HG03039 (cell line): Measurements from ENCODE around the gene ELP6.
A peak's percentile ranks its signal among the peaks of the same experiment; 100 is the strongest.

ENCODE experiments used
- ATAC-seq: cut with Tn5 transposase; IDR thresholded peaks from one replicate; pipeline ENCODE4 v1.9.1; 2021; ENCODE audit warnings: mild to moderate bottlenecking, moderate library complexity; ENCODE audit not compliant: unreplicated experiment

ELP6 gene

GRCh38 chr3:47513125-47513929, at the start of gene ELP6:
TSS of gene ELP6 (minus strand) at chr3:47513712. CDS start at chr3:47513590, 122 bp downstream.
- peak; percentile 87 for ATAC-seq

- no peak for ATAC-seq
These were observed 42.8 kb upstream of the ELP6 start for GRCh38 chr3:47556351-47556750.

- no peak for ATAC-seq
These were observed 40.8 kb upstream of the ELP6 start for GRCh38 chr3:47554335-47554734.

- no peak for ATAC-seq
These were observed 39.9 kb upstream of the ELP6 start for GRCh38 chr3:47553407-47553806.

- ATAC-seq, result no peak
These were observed 29.1 kb upstream of the ELP6 start for GRCh38 chr3:47542471-47543173.

GRCh38 chr3:47541583-47542108, 28.1 kb upstream of the ELP6 start:
- ATAC-seq, result no peak

GRCh38 chr3:47540281-47540680, 26.8 kb upstream of the ELP6 start:
- no peak for ATAC-seq

- no peak for ATAC-seq
These were observed 23.5 kb upstream of the ELP6 start for GRCh38 chr3:47536967-47537366.

GRCh38 chr3:47536221-47536891, 22.8 kb upstream of the ELP6 start:
- no peak for ATAC-seq

GRCh38 chr3:47533996-47534454, 20.5 kb upstream of the ELP6 start:
- ATAC-seq, result no peak

- ATAC-seq, result no peak
These were observed 20.0 kb upstream of the ELP6 start for GRCh38 chr3:47533481-47533880.

GRCh38 chr3:47527952-47528725, 14.6 kb upstream of the ELP6 start:
- ATAC-seq, result no peak

- ATAC-seq, result no peak
These were observed 12.1 kb upstream of the ELP6 start for GRCh38 chr3:47525617-47526016.

GRCh38 chr3:47523310-47524073, 10.0 kb upstream of the ELP6 start:
- ATAC-seq, result no peak

- ATAC-seq, result no peak
These were observed 8.8 kb upstream of the ELP6 start for GRCh38 chr3:47522082-47522987.

GRCh38 chr3:47520756-47521155, 7.2 kb upstream of the ELP6 start:
- ATAC-seq, result no peak

- ATAC-seq, result no peak
These were observed 4.4 kb upstream of the ELP6 start for GRCh38 chr3:47517937-47518336.

- ATAC-seq, result no peak
These were observed 2.4 kb upstream of the ELP6 start for GRCh38 chr3:47515864-47516319.

GRCh38 chr3:47515100-47515499, 1.6 kb upstream of the ELP6 start:
- no peak for ATAC-seq
